Activated T-cell treated with anti-CD3 and anti-CD28 coated beads for 24 hours (primary cell): Measurements from ENCODE around the gene TSPAN13.

Experiments
- DNase-seq: peaks from one replicate; pipeline ENCODE4 v3.0.0-alpha.2; 2020; ENCODE audit warnings: low read depth

TSPAN13 gene

GRCh38 chr7:16753102-16753931 lies at the start of gene TSPAN13:
Gene TSPAN13, plus strand, starts transcription at chr7:16753755. Its CDS starts 213 bp downstream, at chr7:16753968.
- peak; percentile 26 for DNase-seq

DNA sequence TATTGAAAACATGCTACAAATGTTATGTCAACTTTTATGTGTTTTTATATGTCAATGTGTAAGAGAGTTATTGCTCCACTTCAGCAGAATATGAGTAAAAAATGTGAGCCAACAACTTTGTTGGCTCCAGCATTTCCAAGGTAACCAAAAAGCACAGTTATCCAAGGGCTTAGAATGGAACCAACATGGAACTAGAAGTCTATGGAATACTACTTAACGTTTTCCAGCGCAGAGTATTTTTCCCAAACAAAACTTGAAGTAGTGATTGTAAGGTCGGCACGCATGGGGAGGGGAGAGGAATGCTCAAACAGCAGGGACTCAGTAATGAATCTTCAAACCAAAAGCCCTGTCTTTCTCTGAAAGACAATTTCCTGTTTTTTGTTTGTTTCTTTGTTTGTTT lies 45.0 kb upstream of the TSPAN13 start:
- DNase-seq, result no peak

- no peak for DNase-seq
Measured at GRCh38 chr7:16708980-16709379, 44.6 kb upstream of the TSPAN13 start.

DNA sequence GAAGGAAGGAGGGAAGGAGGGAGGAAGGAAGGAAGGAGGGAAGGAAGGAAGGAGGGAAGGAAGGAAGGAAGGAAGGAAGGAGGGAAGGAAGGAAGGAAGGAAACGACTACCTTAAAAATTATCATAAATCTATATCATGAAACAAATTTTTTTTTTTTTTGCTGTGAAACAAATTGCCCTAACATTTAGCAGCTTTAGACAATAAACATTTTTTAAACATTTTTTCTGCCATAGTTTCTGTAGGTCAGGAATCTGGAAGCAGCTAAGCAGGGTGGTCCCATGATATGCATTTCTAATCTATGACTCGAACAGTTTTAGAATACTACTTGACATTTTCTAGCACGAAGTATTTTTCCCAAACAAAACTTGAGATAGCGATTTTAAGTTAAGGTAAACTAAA lies 42.9 kb upstream of the TSPAN13 start:
- no peak for DNase-seq

DNA sequence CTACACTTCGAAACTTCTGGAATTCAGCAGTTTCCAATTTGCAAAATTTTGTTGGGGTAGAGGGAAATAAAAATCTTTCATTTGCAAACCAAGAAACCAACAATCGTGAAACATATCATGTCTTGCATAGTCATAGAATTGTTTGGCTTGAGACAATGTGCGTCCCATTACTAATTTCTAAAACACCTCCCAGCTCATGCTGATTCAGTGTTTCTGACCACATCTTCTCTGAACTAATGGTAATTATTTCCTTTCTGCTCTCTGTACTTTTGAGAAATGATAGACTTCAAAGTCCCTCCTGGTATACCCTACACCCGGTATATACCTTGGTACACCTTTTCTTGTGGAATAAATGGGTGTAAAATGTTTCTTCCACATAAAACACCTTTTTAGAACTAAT lies 41.8 kb upstream of the TSPAN13 start:
- no peak for DNase-seq

GRCh38 chr7:16712916-16713315 lies 40.6 kb upstream of the TSPAN13 start:
- no peak for DNase-seq

GRCh38 chr7:16715928-16716327 lies 37.6 kb upstream of the TSPAN13 start:
- no peak for DNase-seq

GRCh38 chr7:16718111-16718656 lies 35.4 kb upstream of the TSPAN13 start:
- DNase-seq, result no peak

- no peak for DNase-seq
Measured at GRCh38 chr7:16719699-16720098, 33.9 kb upstream of the TSPAN13 start.

DNA sequence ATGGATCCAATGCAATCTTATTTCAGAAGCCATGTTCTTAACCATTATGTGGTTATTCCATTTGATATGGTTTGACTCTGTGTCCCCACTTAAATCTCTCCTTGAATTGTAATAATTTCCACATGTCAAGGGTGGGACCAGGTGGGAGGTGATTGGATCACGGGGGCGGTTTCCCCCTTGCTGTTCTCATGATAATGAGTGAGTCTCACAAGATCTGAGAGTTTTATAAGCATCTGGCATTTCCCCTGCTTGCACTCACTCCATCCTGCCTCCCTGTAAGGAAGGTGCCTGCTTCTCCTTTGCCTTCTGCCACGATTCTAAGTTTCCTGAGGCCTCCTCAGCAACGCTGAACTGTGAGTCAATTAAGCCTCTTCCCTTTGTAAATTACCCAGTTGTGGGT lies 32.0 kb upstream of the TSPAN13 start:
- no peak for DNase-seq

GRCh38 chr7:16724344-16724743 lies 29.2 kb upstream of the TSPAN13 start:
- no peak for DNase-seq

DNA sequence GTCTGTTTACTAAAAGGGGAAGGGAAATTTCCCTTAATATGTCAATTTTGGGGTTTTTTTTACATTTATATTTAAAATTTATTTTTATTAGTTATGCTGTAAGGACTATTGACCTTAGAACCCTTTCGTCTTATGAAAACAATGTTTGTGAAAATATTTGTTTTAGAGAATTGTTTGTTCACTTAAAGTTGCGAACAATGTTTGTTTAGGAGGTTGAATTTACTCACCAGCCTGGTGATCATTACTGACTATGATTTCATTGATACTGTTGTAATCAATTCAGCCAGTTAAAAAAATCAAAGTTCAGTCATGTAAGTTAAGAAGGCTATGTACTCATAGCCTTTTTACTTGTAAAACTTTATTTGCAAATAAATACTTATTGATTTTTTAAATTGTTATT lies 27.4 kb upstream of the TSPAN13 start:
- DNase-seq, result no peak

- no peak for DNase-seq
Measured at GRCh38 chr7:16727736-16728135, 25.8 kb upstream of the TSPAN13 start.

DNA sequence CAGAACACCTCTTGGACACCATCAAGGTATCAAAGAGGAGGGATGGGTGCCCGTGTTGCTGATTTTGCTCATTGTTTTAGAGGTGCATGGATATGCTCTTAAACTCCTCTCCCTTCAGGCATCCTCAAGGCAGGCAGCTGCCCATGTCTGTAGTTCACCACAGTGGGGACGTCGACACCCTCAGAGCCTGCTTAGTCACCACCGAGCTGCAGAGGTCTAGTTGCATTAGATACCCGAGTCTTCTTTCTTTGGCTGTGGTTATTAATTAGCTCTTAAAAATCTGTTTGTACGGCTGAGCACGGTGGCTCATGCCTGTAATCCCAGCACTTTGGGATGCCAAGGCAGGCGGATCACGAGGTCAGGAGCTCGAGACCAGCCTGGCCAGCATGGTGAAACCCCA lies 24.7 kb upstream of the TSPAN13 start:
- DNase-seq, result no peak

- DNase-seq, result no peak
Measured at GRCh38 chr7:16729541-16729940, 24.0 kb upstream of the TSPAN13 start.

GRCh38 chr7:16730937-16731336 lies 22.6 kb upstream of the TSPAN13 start:
- no peak for DNase-seq

DNA sequence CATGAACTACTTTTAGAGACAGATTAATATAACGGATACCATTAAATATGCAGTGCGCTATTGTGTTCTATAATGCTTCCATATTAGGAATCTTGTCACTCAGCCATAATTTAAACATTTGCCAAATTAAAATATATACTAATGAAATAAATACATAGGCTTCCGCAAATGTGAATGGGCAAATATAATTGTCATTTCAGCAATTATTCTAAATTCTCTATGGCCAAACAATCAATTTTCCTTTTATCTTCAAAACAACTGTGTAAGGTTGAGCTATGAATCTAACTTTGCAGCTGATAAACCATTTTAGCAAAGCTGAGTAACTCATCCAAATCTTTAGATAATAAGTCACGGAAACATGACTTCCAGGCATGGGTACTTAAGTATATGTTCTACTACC lies 20.7 kb upstream of the TSPAN13 start:
- no peak for DNase-seq

DNA sequence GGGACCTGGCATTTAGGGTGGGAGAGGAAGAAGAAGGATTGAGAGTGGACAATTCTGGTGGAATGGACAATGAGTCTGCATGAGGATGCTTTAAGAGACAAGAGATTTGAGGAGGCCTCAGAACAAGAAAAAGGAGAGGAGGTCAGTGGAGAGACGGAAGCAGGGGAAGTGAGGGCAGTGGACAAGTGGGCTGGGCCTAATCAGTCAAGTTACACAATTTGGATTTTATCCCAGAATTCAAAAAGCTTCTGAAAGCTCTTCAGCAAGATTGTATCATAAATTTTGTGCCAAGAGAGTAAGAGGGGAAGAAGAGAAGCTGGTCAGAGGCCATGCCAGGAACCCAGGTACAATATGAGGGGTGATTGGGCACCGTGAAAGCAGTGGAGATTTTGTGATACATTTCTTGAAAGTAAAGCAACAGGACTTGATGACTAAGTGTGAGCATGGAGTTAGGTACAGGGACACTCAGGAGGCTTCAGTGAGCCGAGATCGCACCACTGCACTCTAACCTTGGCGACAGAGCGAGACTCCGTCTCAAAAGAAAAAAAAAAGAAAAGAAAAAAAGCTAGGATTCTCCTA lies 19.3 kb upstream of the TSPAN13 start:
- DNase-seq, result no peak

DNA sequence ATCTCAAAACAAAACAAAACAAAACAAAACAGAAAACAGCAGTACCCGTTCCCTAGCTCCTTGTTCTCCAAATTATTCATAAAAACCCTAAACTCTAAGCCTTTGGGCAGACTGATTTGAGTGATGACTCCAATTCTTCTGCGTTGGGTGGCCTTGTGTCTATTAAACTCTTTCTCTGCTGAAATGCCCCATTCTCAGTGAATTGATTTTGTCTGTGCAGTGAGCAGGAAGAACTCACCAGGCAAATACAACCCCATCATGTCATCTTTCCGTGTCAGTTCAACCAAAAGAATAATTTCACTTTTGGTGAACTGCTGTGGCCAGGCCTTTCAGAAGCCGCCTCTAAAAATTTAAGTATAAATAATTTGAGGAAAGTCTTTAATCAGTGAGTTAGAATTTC lies 18.5 kb upstream of the TSPAN13 start:
- no peak for DNase-seq

DNA sequence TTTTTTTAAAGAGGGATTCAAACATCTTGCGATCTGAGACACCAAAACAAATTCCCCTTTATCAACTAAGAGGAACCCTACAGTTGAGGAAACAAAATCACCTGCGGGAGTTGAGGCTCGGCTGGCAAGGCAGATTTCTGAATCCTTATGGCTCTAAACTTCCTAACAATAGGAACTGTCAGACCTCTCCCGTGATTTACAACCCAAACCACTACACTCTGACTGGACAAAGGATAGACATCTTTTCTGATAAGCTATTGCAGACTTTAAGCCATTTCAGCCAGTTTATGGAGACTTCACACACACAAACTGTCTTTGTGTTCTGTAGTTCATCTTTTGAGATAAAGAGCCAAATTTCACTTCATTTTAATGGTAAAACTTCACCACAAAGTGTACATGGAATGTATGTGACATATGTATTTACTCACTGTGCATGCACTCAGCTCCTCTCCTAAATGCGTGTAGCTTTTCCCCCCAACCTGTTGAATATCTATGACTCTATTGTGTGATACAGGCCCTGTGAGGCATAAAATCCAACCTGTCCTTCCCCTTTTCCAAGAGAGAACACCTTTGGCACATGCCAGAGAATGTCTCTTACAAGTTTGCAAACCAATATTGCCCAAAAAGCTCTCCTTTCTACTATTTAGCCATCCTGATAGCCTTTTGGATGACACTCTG lies 15.4 kb upstream of the TSPAN13 start:
- DNase-seq, result no peak

DNA sequence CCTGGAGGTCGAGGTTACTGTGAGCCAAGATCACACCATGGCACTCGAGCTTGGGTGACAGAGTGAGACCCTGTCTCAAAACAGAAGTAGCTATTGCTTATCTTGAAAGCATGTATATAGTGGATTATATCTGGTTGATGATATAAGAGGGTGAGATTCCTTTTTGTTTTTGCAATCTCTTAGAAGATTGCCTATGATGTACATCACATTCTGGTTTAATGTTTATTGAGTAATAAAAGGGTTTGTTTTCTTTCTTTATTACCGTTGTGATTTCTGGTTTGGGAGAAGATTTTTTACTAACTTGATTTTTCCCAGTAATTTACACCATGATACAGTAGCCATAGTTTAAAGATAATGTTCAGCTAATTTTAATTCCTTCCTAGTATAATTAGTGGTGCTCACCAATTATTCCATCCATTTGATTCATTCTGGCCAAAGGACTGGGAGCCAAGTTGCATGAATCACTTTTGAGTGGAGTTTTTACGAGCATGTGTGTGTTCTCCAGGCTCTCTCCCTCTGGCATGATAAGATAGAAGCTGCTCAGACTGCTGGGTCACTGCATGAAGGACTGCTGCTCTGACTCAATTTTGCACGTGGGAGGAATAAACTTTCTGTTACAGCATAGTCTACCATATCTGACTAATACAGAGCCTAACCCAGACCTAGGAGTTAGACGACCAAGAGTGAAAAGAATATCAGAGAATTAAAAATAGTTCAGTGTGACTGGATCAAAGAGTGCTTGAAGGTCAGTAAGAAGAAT lies 13.5 kb upstream of the TSPAN13 start:
- no peak for DNase-seq

- DNase-seq, result no peak
Measured at GRCh38 chr7:16740623-16740953, 13.0 kb upstream of the TSPAN13 start.
